ENCODE measurements around the gene TRAP1. TPM values are rescaled to one million over a fixed set of nuclear protein-coding genes. Genes with fewer than 3 reads are reported as not detected.

TRAP1 gene
- total RNA-seq, 4 donors from 2014 or later = 43.2 to 53.8 (median 51.2) TPM

GRCh38 chr16:3745751-3746355 is 28.5 kb upstream of the TRAP1 start:
- no peaks in the 10 kb centered on the region for H3K9me3 ChIP-seq
- H3K27me3 ChIP-seq = no peaks in the 10 kb centered on the region
- peak overlapping the region in 1 of 4 donors; percentile 44 for H3K27ac ChIP-seq
- H3K4me1 ChIP-seq = peaks cover 0 to 17% (median 0%) of the 10 kb centered on the region in 3 donors
- H3K36me3 ChIP-seq = peaks cover 0 to 98% of the 10 kb centered on the region in 2 donors
- H3K4me3 ChIP-seq = no peak overlapping the region
- WGBS, 2 donors (ENCODE audit: low coverage in 1 of 2) = 45 to 47% methylated on average over 10 to 13 of the region's 13 CpGs
- TF ChIP-seq POLR2AphosphoS5 (IDR thresholded peaks at IDR 0.05) (peak; percentile 34), EP300 (IDR thresholded peaks at IDR 0.05) (no peak), POLR2A (IDR thresholded peaks at IDR 0.05) (no peak), CTCF (IDR thresholded peaks at IDR 0.05) (no peak)
- peak; percentile 31 for ATAC-seq

- no peak for ATAC-seq
- Histone ChIP-seq H3K27me3 (no peaks in the 10 kb centered on the region), H3K9me3 (no peaks in the 10 kb centered on the region), H3K36me3 (peaks cover 0 to 100% of the 10 kb centered on the region in 2 donors), H3K4me3 (no peak overlapping the region), H3K27ac (no peak overlapping the region), H3K4me1 (peaks cover 0 to 17% (median 0%) of the 10 kb centered on the region in 3 donors)
- WGBS, 2 donors (ENCODE audit: low coverage in 1 of 2) = 84 to 100% methylated on average over 1 to 4 of the region's 7 CpGs
- TF ChIP-seq POLR2A (IDR thresholded peaks at IDR 0.05) = no peak
- no peak for TF ChIP-seq POLR2AphosphoS5 (IDR thresholded peaks at IDR 0.05)
- no peak for TF ChIP-seq EP300 (IDR thresholded peaks at IDR 0.05)
- TF ChIP-seq CTCF (IDR thresholded peaks at IDR 0.05) = no peak
Measured at GRCh38 chr16:3744018-3744417, 26.7 kb upstream of the TRAP1 start.

DNA sequence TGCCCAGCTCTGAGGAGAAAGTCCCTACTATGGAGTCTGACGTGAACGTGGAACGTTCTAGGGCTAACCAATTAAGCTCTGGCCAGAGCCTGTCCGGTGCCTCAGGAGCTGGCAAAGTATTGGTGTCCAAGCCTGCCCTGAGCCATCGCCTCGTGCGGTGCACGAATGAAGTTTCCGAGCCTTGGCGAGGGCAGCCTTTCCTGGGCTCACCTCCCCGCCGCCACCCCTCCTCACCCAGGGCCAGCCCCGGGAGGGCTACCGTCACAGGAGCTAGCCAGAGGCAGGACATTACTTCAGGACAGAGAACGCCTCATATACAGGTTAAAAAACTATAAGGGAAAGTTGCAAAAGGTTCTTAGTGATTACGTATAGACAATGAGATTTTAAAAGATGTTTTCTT is 23.6 kb upstream of the TRAP1 start:
- Histone ChIP-seq H3K27ac (no peak overlapping the region), H3K9me3 (no peaks in the 10 kb centered on the region), H3K4me3 (no peak overlapping the region), H3K36me3 (peaks cover 0 to 100% of the 10 kb centered on the region in 2 donors), H3K4me1 (peaks cover 0 to 11% (median 0%) of the 10 kb centered on the region in 3 donors), H3K27me3 (no peaks in the 10 kb centered on the region)
- WGBS, 2 donors (ENCODE audit: low coverage in 1 of 2) = 86 to 88% methylated on average over 1 to 2 of the region's 16 CpGs
- no peak for ATAC-seq
- TF ChIP-seq EP300 (IDR thresholded peaks at IDR 0.05) (no peak), POLR2AphosphoS5 (IDR thresholded peaks at IDR 0.05) (no peak), POLR2A (IDR thresholded peaks at IDR 0.05) (no peak)

DNA sequence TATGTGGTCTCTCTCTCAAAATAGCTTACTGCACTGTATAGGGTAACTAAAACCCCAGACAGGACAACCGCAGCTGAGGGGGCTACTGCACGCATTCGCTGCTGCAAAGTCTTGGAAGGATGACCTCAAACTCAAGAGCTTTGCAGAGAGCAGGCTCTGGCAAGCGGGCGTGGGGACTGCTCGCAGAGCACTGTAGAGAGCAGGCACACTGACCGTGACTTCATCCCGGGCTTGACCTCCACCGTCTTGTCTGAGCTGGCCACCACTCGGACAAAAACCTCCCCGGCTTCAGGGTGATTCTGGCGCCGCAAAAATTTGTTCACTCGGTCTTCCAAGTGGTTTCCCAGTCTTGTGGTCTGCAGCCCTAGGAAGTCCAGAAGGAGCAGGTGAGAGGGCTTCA is 22.9 kb upstream of the TRAP1 start:
- peaks cover 0 to 100% of the 10 kb centered on the region in 2 donors for H3K36me3 ChIP-seq
- no peak overlapping the region for H3K27ac ChIP-seq

GRCh38 chr16:3739636-3740035 is 22.3 kb upstream of the TRAP1 start:
- Histone ChIP-seq H3K36me3 (peaks cover 0 to 100% of the 10 kb centered on the region in 2 donors), H3K27me3 (no peaks in the 10 kb centered on the region), H3K4me1 (no peaks in the 10 kb centered on the region), H3K9me3 (no peaks in the 10 kb centered on the region), H3K4me3 (no peak overlapping the region), H3K27ac (no peak overlapping the region)
- 80 to 90% methylated on average over 6 of the region's 9 CpGs for WGBS, 2 donors (ENCODE audit: low coverage in 1 of 2)
- TF ChIP-seq POLR2A (IDR thresholded peaks at IDR 0.05) = no peak
- TF ChIP-seq EP300 (IDR thresholded peaks at IDR 0.05) = no peak
- TF ChIP-seq CTCF (IDR thresholded peaks at IDR 0.05) = no peak
- no peak for TF ChIP-seq POLR2AphosphoS5 (IDR thresholded peaks at IDR 0.05)
- no peak for ATAC-seq

More for the DNA sequence above, 22.9 kb upstream of the TRAP1 start:
- no peaks in the 10 kb centered on the region for H3K9me3 ChIP-seq
- WGBS, 2 donors (ENCODE audit: low coverage in 1 of 2) = 87 to 89% methylated on average over 3 to 13 of the region's 14 CpGs
- H3K4me3 ChIP-seq = no peak overlapping the region
- no peak for TF ChIP-seq POLR2A (IDR thresholded peaks at IDR 0.05)
- TF ChIP-seq EP300 (IDR thresholded peaks at IDR 0.05) = no peak
- no peak for TF ChIP-seq POLR2AphosphoS5 (IDR thresholded peaks at IDR 0.05)
- no peak for TF ChIP-seq CTCF (IDR thresholded peaks at IDR 0.05)
- H3K4me1 ChIP-seq = peaks cover 0 to 4% (median 0%) of the 10 kb centered on the region in 3 donors
- ATAC-seq = no peak
- H3K27me3 ChIP-seq = no peaks in the 10 kb centered on the region

All from gastroesophageal sphincter (tissue), 4 donors.